Common myeloid progenitor, CD34-positive (primary cell): ENCODE results near the gene TGFA.

Source experiments
- CTCF ChIA-PET: fragments of 350-600 bp; sonication (Branson Sonifier 250); formaldehyde crosslinking; loops from one replicate; lab custom pipeline; 2021; ENCODE audit warnings: antibody characterized with exemption; lab: Charles Lee
- POLR2A ChIA-PET: fragments of 350-600 bp; sonication (Branson Sonifier 250); formaldehyde crosslinking; loops from one replicate; lab custom pipeline; 2021; ENCODE audit warnings: antibody characterized with exemption; lab: Charles Lee
- DNase-seq, 3 donors: peaks; one replicate each; pipeline versions ENCODE4 v3.0.0 to v3.0.0-alpha.2; 2013
- H3K27ac ChIP-seq, 2 experiments: 1 replicate in 1 of 2; 2 replicates in 1 of 2; pipeline ENCODE4 v1.7.0; 2013; ENCODE audit warnings: inconsistent platforms in 2 of 2, low read length in 2 of 2, mild to moderate bottlenecking in 2 of 2, low read depth in 1 of 2, moderate library complexity in 1 of 2; ENCODE audit not compliant: severe bottlenecking in 2 of 2, insufficient read depth in 1 of 2, poor library complexity in 1 of 2
- H3K27me3 ChIP-seq, 5 experiments: replicated peaks in 2 of 5; 1 replicate in 3 of 5; 2 replicates in 2 of 5; pipeline versions ENCODE4 v1.6.1 to v1.7.0; 2013; ENCODE audit warnings: low read length in 4 of 5, mild to moderate bottlenecking in 2 of 5, moderate library complexity in 2 of 5, inconsistent platforms in 1 of 5; ENCODE audit not compliant: insufficient read depth in 5 of 5, control insufficient read depth in 4 of 5
- H3K36me3 ChIP-seq, 4 experiments: 1 replicate in 2 of 4; 2 replicates in 2 of 4; pipeline versions ENCODE4 v1.6.1 to v1.7.0; 2013; ENCODE audit warnings: low read length in 3 of 4, control low read depth in 1 of 4, mild to moderate bottlenecking in 1 of 4; ENCODE audit not compliant: control insufficient read depth in 4 of 4, insufficient read depth in 4 of 4
- H3K4me1 ChIP-seq, 4 experiments: 1 replicate in 3 of 4; 2 replicates in 1 of 4; pipeline versions ENCODE4 v1.6.1 to v1.7.1; 2013; ENCODE audit warnings: low read length in 3 of 4, mild to moderate bottlenecking in 3 of 4, control low read depth in 1 of 4, inconsistent platforms in 1 of 4, moderate library complexity in 1 of 4; ENCODE audit not compliant: control insufficient read depth in 4 of 4, insufficient read depth in 4 of 4; ENCODE audit errors: control extremely low read depth in 1 of 4
- H3K4me3 ChIP-seq, 7 experiments: 1 replicate in 4 of 7; 2 replicates in 3 of 7; pipeline versions ENCODE4 v1.5.1 to v1.7.0; 2013; ENCODE audit warnings: mild to moderate bottlenecking in 7 of 7, low read length in 6 of 7, moderate library complexity in 6 of 7, inconsistent platforms in 2 of 7, low read depth in 2 of 7, control low read depth in 1 of 7; ENCODE audit not compliant: insufficient read depth in 4 of 7, control insufficient read depth in 1 of 7; ENCODE audit errors: extremely low read depth in 1 of 7
- H3K9me3 ChIP-seq, 5 experiments: 1 replicate in 4 of 5; 2 replicates in 1 of 5; pipeline versions ENCODE4 v1.6.1 to v1.7.1; 2013; ENCODE audit warnings: low read length in 4 of 5, mild to moderate bottlenecking in 2 of 5, inconsistent platforms in 1 of 5, low read depth in 1 of 5, moderate library complexity in 1 of 5; ENCODE audit not compliant: control insufficient read depth in 4 of 5, insufficient read depth in 2 of 5; ENCODE audit errors: control extremely low read depth in 1 of 5
- WGBS: methylation state at CpG from one replicate; pipeline ENCODE4 v1.1.5; 2013; ENCODE audit not compliant: insufficient coverage; 5-methylcytosine and 5-hydroxymethylcytosine counted together

The TGFA gene

GRCh38 chr2:70565039-70565731, 11.6 kb upstream of the TGFA start:
- H3K9me3 ChIP-seq: no peaks in the 10 kb centered on the region
- POLR2A ChIA-PET: interaction anchor here (0.6 kb wide), 1 partner anchor 227 kb away, joined by 4 read pairs; no protein-coding TSS in a partner anchor
- H3K27ac ChIP-seq: no peak overlapping the region
- CTCF ChIA-PET: interaction anchor here (1.8 kb wide), 1 partner anchor 52 kb away, joined by 6 read pairs; no protein-coding TSS in a partner anchor
- no peaks in the 10 kb centered on the region for H3K4me1 ChIP-seq
- H3K27me3 ChIP-seq: no peaks in the 10 kb centered on the region
- H3K36me3 ChIP-seq: no peaks in the 10 kb centered on the region
- no peak for DNase-seq
- H3K4me3 ChIP-seq: no peak overlapping the region
- 98% methylated on average over 5 of the region's 9 CpGs for WGBS

GRCh38 chr2:70561893-70562292, 8.3 kb upstream of the TGFA start:
- no peak overlapping the region for H3K4me3 ChIP-seq
- ChIA-PET POLR2A (no interaction called here), CTCF (no interaction called here)
- no peaks in the 10 kb centered on the region for H3K36me3 ChIP-seq
- H3K4me1 ChIP-seq: no peaks in the 10 kb centered on the region
- no peak overlapping the region for H3K27ac ChIP-seq
- H3K27me3 ChIP-seq: peaks cover 0 to 19% (median 13%) of the 10 kb centered on the region in 5 experiments
- H3K9me3 ChIP-seq: no peaks in the 10 kb centered on the region
- no peak for DNase-seq

GRCh38 chr2:70560442-70560841, 6.8 kb upstream of the TGFA start:
- Histone ChIP-seq H3K4me1 (no peaks in the 10 kb centered on the region), H3K27ac (no peak overlapping the region), H3K9me3 (no peaks in the 10 kb centered on the region), H3K4me3 (no peak overlapping the region), H3K27me3 (peaks cover 0 to 21% (median 13%) of the 10 kb centered on the region in 5 experiments), H3K36me3 (no peaks in the 10 kb centered on the region)
- no peak for DNase-seq
- 100% methylated on average over 2 of the region's 2 CpGs for WGBS
- CTCF ChIA-PET: no interaction called here
- POLR2A ChIA-PET: no interaction called here

- no peak for DNase-seq
- H3K36me3 ChIP-seq: no peaks in the 10 kb centered on the region
- peaks cover 0 to 3% (median 0%) of the 10 kb centered on the region in 4 experiments for H3K4me1 ChIP-seq
- POLR2A ChIA-PET: no interaction called here
- H3K4me3 ChIP-seq: no peak overlapping the region
- peaks cover 0 to 25% (median 13%) of the 10 kb centered on the region in 5 experiments for H3K27me3 ChIP-seq
- no peaks in the 10 kb centered on the region for H3K9me3 ChIP-seq
- CTCF ChIA-PET: no interaction called here
- no peak overlapping the region for H3K27ac ChIP-seq
- WGBS: no CpG with 5 or more reads among the region's 2 CpGs
Measured at GRCh38 chr2:70560040-70560439, 6.4 kb upstream of the TGFA start.

GRCh38 chr2:70558195-70558808, 4.7 kb upstream of the TGFA start:
- Histone ChIP-seq H3K9me3 (no peaks in the 10 kb centered on the region), H3K4me1 (peaks cover 0 to 16% (median 11%) of the 10 kb centered on the region in 4 experiments), H3K36me3 (no peaks in the 10 kb centered on the region), H3K27ac (no peak overlapping the region), H3K27me3 (peaks cover 0 to 35% (median 17%) of the 10 kb centered on the region in 5 experiments), H3K4me3 (no peak overlapping the region)
- no peak for DNase-seq
- POLR2A ChIA-PET: no interaction called here
- CTCF ChIA-PET: interaction anchor here (0.8 to 2.2 kb wide), 3 partner anchors 8 to 59 kb away, joined by 3 to 7 read pairs (median 4); no protein-coding TSS in a partner anchor
- WGBS: 88% methylated on average over 4 of the region's 5 CpGs

- H3K9me3 ChIP-seq: no peaks in the 10 kb centered on the region
- no peak for DNase-seq
- POLR2A ChIA-PET: no interaction called here
- peaks cover 0 to 45% (median 25%) of the 10 kb centered on the region in 5 experiments for H3K27me3 ChIP-seq
- H3K4me3 ChIP-seq: no peak overlapping the region
- WGBS: 78% methylated on average over 4 of the region's 6 CpGs
- H3K27ac ChIP-seq: no peak overlapping the region
- CTCF ChIA-PET: interaction anchor here (0.8 to 2.2 kb wide), 4 partner anchors 9 to 257 kb away, joined by 3 to 7 read pairs (median 4); no protein-coding TSS in a partner anchor
- peaks cover 0 to 26% (median 21%) of the 10 kb centered on the region in 4 experiments for H3K4me1 ChIP-seq
- H3K36me3 ChIP-seq: no peaks in the 10 kb centered on the region
Measured at GRCh38 chr2:70557171-70557838, 3.7 kb upstream of the TGFA start.
